ENCODE results near the gene DESI1. TPM values are rescaled to one million over a fixed set of nuclear protein-coding genes. Genes with fewer than 3 reads are reported as not detected.
"Not testable (repeated sequence)": the region's sequence is repeated elsewhere in the genome, so short reads cannot be mapped to it uniquely, and the experiment has no call there.

DESI1 gene
- total RNA-seq (10 to 100 TPM; 27.2 to 42.9 TPM), polyA plus RNA-seq (ENCODE audit: insufficient read length in 6 of 6) (10 to 100 TPM; 21.8 to 33.9 (median 26.6) TPM)
- long read RNA-seq, donor 1, transcript DESI1-201 (6 exons, 3,833 nt), result major isoform, 9 of 18 reads
- long read RNA-seq, donor 1, partial matches to known transcripts, result 6 of 18 reads
- long read RNA-seq, donor 1, other reads (novel, unspliced or antisense), result 0 of 18 reads
- long read RNA-seq, donor 2, transcript DESI1-201 (6 exons, 3,833 nt), result major isoform, 6 of 14 reads
- long read RNA-seq, donor 2, partial matches to known transcripts, result 8 of 14 reads
- long read RNA-seq, donor 2, other reads (novel, unspliced or antisense), result 0 of 14 reads
- long read RNA-seq, donor 3, partial matches to known transcripts, result 204 of 304 reads
- long read RNA-seq, donor 3, other reads (novel, unspliced or antisense), result 97 of 304 reads
- long read RNA-seq, donor 4, transcript DESI1-201 (6 exons, 3,833 nt), result major isoform, 16 of 18 reads
- long read RNA-seq, donor 4, partial matches to known transcripts, result 0 of 18 reads
- long read RNA-seq, donor 4, other reads (novel, unspliced or antisense), result 2 of 18 reads
- long read RNA-seq, donor 5, transcript DESI1-201 (6 exons, 3,833 nt), result major isoform, 5 of 5 reads
- long read RNA-seq, donor 5, partial matches to known transcripts, result 0 of 5 reads
- long read RNA-seq, donor 5, other reads (novel, unspliced or antisense), result 0 of 5 reads
- long read RNA-seq, donor 6, transcript DESI1-201 (6 exons, 3,833 nt), result major isoform, 5 of 5 reads
- long read RNA-seq, donor 6, partial matches to known transcripts, result 0 of 5 reads
- long read RNA-seq, donor 6, other reads (novel, unspliced or antisense), result 0 of 5 reads
- long read RNA-seq, donor 7, result 0 reads
- long read RNA-seq, donor 8, partial matches to known transcripts, result 235 of 331 reads
- long read RNA-seq, donor 8, other reads (novel, unspliced or antisense), result 91 of 331 reads
- long read RNA-seq, donor 9, result 0 reads
- long read RNA-seq, donor 10, transcript DESI1-201 (6 exons, 3,833 nt), result major isoform, 28 of 35 reads
- long read RNA-seq, donor 10, partial matches to known transcripts, result 0 of 35 reads
- long read RNA-seq, donor 10, other reads (novel, unspliced or antisense), result 7 of 35 reads
- long read RNA-seq, donor 11, transcript DESI1-201 (6 exons, 3,833 nt), result major isoform, 9 of 11 reads
- long read RNA-seq, donor 11, partial matches to known transcripts, result 0 of 11 reads
- long read RNA-seq, donor 11, other reads (novel, unspliced or antisense), result 0 of 11 reads
- long read RNA-seq, donor 12, partial matches to known transcripts, result 0 of 3 reads
- long read RNA-seq, donor 12, other reads (novel, unspliced or antisense), result 0 of 3 reads

- TF ChIP-seq, protein P1, sequence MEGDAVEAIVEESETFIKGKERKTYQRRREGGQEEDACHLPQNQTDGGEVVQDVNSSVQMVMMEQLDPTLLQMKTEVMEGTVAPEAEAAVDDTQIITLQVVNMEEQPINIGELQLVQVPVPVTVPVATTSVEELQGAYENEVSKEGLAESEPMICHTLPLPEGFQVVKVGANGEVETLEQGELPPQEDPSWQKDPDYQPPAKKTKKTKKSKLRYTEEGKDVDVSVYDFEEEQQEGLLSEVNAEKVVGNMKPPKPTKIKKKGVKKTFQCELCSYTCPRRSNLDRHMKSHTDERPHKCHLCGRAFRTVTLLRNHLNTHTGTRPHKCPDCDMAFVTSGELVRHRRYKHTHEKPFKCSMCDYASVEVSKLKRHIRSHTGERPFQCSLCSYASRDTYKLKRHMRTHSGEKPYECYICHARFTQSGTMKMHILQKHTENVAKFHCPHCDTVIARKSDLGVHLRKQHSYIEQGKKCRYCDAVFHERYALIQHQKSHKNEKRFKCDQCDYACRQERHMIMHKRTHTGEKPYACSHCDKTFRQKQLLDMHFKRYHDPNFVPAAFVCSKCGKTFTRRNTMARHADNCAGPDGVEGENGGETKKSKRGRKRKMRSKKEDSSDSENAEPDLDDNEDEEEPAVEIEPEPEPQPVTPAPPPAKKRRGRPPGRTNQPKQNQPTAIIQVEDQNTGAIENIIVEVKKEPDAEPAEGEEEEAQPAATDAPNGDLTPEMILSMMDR (IDR thresholded peaks at IDR 0.05), result no peak
- H3K4me1 ChIP-seq, result peaks cover 17 to 50% of the 10 kb centered on the region in 2 donors
- H3K27ac ChIP-seq, result peak within 1 kb of the TSS; percentile 93 to 94
Measured at GRCh38 chr22:41620589-41621098, at the start of gene DESI1. DESI1 (minus strand) TSS chr22:41621043; CDS start chr22:41620839, 204 bp downstream.

DNA sequence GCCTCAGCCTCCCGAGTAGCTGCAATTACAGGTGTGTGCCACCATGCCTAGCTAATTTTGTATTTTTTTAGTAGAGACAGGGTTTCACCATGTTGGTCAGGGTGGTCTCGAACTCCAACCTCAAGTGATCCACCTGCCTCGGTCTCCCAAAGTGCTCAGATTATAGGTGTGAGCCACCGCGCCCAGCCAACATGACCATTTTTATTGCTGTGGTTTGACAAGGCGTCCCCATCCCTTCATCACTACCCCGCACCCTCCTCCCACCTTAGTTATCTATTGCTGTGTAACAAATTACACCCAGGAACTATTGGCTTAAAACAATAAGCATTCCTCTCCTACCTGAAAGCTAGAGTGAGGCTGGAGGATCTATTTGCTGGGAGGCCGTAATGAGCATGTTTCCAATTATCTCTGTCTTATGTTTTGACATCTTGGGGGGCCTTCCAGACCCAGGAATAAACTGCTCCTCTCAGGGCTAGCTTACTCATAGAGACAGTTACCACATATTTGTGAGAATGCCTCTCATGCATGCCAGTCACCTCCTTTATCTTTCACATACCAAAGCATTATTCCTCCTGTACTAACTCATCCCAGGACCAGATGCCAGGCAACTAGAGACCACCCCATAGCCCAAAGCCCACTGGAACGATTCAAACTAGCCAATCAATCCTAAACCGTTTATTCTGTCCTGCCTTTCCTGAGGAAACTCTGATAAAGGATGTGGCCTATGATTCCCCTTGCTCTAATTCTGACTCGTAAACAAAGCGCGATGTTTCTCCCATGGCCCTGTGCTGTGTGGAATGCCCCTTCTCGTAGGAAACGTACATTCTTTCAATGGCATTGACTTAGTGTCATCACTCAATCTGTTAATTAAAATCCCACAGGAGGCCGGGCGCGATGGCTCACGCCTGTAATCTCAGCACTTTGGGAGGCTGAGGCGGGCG, 48.4 kb upstream of the DESI1 start:
- TF ChIP-seq, protein P1 (IDR thresholded peaks at IDR 0.05), result no peak
- no peaks in the 10 kb centered on the region for H3K27me3 ChIP-seq
- no peak for ATAC-seq
- DNase-seq, result no peak
- no peaks in the 10 kb centered on the region for H3K9me3 ChIP-seq
- H3K36me3 ChIP-seq, result peaks cover 0 to 25% of the 10 kb centered on the region in 2 donors
- H3K4me3 ChIP-seq, result no peak overlapping the region
- intact Hi-C loops (cut with DNase I), result no loop called here
- H3K27ac ChIP-seq, result peak overlapping the region; percentile 26 to 58
- peaks cover 2 to 20% of the 10 kb centered on the region in 2 donors for H3K4me1 ChIP-seq

More at GRCh38 chr22:41620589-41621098, at the start of gene DESI1:
- Histone ChIP-seq H3K4me3 (peak within 1 kb of the TSS; percentile 90 to 96), H3K36me3 (peaks cover 0 to 35% of the 10 kb centered on the region in 2 donors), H3K27me3 (no peaks in the 10 kb centered on the region), H3K9me3 (no peaks in the 10 kb centered on the region)
- intact Hi-C loops (cut with DNase I), result no loop called here
- DNase-seq (no peak), ATAC-seq (peak; percentile 33)

DNA sequence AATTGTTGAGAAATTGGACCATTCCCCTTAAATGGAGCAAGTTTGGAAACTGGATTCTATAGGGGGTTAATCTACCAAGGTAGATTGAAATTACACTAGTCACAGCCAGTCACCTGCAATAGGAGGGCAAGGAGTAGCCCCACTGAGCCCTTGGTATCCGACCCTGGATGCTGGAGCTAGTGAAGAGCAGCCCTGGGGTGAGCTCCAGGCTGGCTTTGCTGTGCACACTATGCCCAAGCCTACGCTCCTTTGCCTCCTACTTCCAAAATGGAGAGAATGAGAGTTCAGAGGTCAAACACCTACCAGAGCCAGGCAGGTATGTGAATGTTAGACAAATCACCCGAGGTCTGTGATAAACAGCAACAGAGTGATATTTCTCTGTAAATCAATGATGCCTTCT, 44.1 kb upstream of the DESI1 start:
- TF ChIP-seq, protein P1 (IDR thresholded peaks at IDR 0.05), result no peak
- Histone ChIP-seq H3K27ac (no peak overlapping the region), H3K36me3 (peaks cover 0 to 57% of the 10 kb centered on the region in 2 donors), H3K27me3 (no peaks in the 10 kb centered on the region), H3K4me3 (no peak overlapping the region), H3K9me3 (no peaks in the 10 kb centered on the region), H3K4me1 (peaks cover 2 to 20% of the 10 kb centered on the region in 2 donors)
- ATAC-seq (no peak), DNase-seq (no peak)
- intact Hi-C loops (cut with DNase I), result no loop called here

DNA sequence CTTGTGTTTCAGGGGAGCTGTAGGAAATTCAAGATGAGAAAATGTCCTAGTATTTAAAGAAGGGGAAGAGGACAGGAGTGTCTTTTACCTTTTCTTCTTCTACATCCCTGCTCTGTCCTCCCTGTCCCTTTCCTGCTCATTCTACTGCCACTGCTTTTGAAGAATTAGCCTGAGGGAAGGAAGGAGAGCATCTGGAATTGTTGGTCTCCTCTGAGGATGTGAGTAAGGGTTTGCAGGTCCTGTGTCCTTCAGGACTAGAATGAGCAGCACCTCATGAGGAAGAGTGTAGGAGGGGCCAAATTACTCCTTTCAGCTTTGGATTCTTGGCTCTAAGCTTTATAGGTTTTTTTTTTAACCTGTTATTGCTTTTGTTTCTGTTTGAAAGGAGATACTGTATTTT, 43.6 kb upstream of the DESI1 start:
- intact Hi-C loops (cut with DNase I), result no loop called here
- DNase-seq, result no peak

DNA sequence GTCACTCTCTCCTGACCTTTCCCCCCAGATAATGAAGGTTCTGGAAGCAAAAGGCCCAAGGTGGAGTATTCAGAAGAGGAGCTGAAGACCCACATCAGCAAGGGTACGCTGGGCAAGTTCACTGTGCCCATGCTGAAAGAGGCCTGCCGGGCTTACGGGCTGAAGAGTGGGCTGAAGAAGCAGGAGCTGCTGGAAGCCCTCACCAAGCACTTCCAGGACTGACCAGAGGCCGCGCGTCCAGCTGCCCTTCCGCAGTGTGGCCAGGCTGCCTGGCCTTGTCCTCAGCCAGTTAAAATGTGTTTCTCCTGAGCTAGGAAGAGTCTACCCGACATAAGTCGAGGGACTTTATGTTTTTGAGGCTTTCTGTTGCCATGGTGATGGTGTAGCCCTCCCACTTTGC, 42.8 kb upstream of the DESI1 start:
- H3K27me3 ChIP-seq; intact Hi-C loops (cut with DNase I); H3K4me3 ChIP-seq; H3K9me3 ChIP-seq; H3K27ac ChIP-seq; ATAC-seq; DNase-seq: not testable (repeated sequence)
- peaks cover 2 to 20% of the 10 kb centered on the region in 2 donors for H3K4me1 ChIP-seq
- peaks cover 0 to 70% of the 10 kb centered on the region in 2 donors for H3K36me3 ChIP-seq

More for the DNA sequence above, 43.6 kb upstream of the DESI1 start:
- no peaks in the 10 kb centered on the region for H3K27me3 ChIP-seq
- TF ChIP-seq, protein P1 (IDR thresholded peaks at IDR 0.05), result no peak
- H3K9me3 ChIP-seq, result no peaks in the 10 kb centered on the region
- no peak overlapping the region for H3K4me3 ChIP-seq
- no peak for ATAC-seq
- H3K4me1 ChIP-seq, result peaks cover 2 to 20% of the 10 kb centered on the region in 2 donors
- peaks cover 0 to 61% of the 10 kb centered on the region in 2 donors for H3K36me3 ChIP-seq
- H3K27ac ChIP-seq, result no peak overlapping the region
